SK-N-SH (cell line): ENCODE measurements around the gene YAP1.

Experiments used
- EP300 ChIP-seq, 2 experiments: IDR thresholded peaks; 2 replicates each; pipeline versions ENCODE4 v1.4.0 to v1.6.1; 2012; ENCODE audit warnings: borderline replicate concordance in 1 of 2, low read depth in 1 of 2, low read length in 1 of 2
- YY1 ChIP-seq: IDR thresholded peaks from 2 replicates; pipeline ENCODE4 v1.4.0; 2012; ENCODE audit warnings: low read depth, mild to moderate bottlenecking
- TF ChIP-seq, protein P1 (sequence below): fragments of 200-600 bp; sonication (generic); IDR thresholded peaks from 2 replicates; pipeline ENCODE4 v1.6.1; 2017; ENCODE audit warnings: antibody characterized with exemption, mild to moderate bottlenecking, moderate library complexity

DNA sequence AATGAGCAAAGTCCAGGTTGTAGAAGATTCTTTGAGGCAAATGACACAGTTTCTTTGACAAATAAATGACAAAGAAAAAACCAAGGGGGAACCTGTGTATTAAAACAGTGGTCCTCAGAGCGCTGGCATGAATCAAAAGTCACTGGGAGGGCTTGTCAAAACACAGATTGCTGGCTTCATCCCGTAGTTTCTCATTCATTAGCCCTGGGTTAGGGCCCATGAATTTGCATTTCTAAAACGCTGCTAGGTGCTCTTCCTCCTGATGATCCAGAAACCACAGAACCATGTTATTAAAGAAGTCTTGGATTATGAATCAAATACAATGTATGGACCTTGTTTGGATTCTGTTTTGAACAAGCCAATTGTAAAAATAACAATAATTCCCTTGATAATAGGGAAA lies 92.7 kb downstream of the YAP1 start:
- TF ChIP-seq, protein P1, sequence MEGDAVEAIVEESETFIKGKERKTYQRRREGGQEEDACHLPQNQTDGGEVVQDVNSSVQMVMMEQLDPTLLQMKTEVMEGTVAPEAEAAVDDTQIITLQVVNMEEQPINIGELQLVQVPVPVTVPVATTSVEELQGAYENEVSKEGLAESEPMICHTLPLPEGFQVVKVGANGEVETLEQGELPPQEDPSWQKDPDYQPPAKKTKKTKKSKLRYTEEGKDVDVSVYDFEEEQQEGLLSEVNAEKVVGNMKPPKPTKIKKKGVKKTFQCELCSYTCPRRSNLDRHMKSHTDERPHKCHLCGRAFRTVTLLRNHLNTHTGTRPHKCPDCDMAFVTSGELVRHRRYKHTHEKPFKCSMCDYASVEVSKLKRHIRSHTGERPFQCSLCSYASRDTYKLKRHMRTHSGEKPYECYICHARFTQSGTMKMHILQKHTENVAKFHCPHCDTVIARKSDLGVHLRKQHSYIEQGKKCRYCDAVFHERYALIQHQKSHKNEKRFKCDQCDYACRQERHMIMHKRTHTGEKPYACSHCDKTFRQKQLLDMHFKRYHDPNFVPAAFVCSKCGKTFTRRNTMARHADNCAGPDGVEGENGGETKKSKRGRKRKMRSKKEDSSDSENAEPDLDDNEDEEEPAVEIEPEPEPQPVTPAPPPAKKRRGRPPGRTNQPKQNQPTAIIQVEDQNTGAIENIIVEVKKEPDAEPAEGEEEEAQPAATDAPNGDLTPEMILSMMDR, result no peak
- TF ChIP-seq EP300 (IDR thresholded peaks at IDR 0.05; ENCODE audit: borderline replicate concordance in 1 of 2, low read depth in 1 of 2, low read length in 1 of 2), result no peak
- no peak for TF ChIP-seq YY1
